Activated CD4-positive, alpha-beta T cell treated with anti-CD3 and anti-CD28 coated beads, Interleukin-2, amount 50 U/mL, for 4 hours (primary cell): ENCODE data around the gene PDE6B.
"Not testable (repeated sequence)": the region's sequence is repeated elsewhere in the genome, so short reads cannot be mapped to it uniquely, and the experiment has no call there.

ENCODE experiments used
- DNase-seq, 2 experiments: peaks; one replicate each; pipeline ENCODE4 v3.0.0-alpha.2; 2020

Gene PDE6B

DNA sequence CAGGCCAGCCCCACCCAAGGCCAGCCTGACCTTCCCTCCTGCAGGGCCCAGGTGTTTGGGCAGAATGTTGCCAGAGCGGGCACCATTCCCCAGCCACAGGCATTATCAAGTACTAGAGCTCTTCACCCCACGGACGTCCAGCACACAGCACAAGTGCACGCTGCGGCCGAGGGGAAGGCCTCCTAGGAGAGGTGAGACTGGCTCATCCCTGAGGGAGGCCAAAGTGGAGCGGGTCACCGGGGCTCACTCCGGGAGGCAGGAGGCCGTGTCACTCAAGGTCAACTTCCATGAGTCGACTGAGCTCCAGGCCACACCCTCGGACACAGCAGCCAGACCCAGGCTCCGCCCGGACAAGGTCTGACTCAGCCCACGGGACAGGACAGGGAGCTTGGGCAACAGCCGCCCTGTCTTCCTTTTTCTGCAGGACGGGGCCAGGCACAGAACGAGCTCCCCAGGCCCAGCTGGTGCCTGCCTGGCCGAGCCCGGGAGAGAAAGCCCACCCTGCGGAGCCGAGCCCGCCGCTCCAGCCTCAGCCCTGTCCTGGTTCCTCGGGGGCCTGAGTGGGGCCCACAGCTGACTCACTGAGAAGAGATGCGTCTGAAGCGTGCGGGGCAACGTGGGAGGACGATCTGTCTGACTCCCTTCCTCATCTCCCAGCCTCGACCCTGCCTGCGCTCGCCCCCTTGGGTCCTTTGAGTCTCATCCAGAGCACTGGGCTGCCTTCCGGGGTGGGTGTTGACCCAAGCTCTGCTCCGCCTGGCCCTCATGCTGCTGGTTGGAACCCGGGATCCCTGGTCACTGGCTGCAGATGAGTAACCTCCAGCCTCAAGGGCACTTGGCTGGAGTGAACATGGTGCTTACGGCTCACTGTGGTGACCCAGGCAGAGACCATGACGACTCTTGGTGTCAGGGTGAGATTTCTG, 61.9 kb downstream of the PDE6B start:
- DNase-seq: no peak

DNA sequence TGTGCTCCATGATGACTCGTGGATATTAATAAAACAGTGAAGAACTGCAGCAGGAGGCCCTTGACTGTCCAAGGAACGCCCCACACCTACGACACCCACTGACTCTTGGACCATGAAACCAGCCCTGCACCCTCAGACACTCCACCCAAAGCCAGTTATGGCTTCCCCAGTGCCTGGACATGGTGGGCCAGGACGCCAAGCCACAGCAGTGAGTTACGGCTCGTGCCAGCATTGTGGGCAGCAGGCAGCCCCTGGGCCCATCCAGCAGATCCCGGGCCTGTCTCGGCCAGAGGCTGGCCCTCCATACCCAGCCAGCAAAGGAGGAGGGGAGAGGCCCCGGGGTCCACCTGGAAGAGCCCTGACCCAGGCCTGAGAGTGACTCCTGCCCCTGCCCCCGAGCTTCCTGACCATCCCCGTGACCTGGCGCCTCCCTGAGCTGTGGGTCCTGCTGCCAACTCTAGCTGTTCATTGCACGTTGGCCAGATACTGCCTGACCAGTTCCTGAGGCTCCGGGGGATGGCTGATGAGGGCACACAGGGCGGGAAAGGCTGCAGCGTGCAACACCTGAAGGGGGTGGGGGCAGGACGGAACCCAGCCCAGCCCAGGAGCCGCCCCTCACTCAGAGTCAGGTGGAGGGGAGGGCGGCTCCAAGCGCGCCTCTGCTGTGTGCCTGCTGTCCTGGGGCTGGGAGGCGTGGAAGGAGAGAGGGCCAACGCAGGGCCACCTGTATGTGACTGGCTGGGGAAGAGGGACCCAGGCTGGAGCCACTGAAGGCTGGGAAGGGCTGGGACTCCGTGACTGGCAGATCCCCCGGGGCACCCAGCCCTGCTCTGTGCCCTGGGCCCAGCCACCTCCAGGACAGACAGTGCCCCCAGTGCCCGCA, 62.8 kb downstream of the PDE6B start:
- DNase-seq: no peak

DNA sequence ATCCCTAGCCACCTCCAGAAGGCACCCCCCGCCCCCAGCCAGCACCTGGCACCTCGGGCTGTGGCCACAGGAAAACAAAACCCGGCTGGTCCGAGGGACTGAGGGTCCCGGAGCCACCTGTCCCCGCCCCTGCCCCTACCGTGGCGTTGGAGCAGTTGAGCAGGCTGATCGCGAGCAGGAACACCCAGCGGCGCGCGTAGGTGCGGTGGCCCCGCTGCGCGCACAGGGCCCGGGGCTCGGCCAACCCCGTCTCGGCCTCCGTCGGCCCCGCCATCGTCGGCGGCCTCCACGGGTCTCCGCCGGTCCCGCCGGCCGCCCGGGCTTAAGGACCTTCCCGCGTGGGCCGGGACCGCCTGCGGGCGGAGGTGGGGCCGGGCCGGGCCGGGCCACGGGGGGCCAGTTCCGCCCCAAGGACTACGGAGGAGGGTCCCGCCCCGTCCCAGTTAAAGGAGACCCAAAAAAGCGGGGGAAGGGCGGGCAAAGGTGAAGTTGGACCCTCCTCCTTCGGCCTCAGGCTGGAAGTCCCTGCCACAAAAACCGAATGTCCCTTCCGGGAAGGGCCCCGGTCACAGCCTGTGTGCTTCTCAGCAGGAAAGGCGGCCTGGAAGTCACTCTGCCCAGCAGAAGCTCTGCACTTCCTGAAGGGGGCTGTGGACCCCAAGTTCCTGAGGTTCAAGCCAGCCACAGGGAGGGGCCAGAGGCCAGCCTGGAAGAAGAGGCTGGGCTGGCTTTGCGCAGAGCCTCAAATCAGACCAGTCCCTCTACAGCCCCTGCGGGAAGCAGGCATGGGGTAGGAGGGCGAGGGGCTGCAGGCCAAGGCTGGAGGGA, 63.7 kb downstream of the PDE6B start, which contains the start of gene SLC49A3:
TSS of gene SLC49A3 (minus strand) at position 298 of the 828 bp plus-strand sequence. CDS start at position 274, 24 bp downstream.
- no peak for DNase-seq

DNA sequence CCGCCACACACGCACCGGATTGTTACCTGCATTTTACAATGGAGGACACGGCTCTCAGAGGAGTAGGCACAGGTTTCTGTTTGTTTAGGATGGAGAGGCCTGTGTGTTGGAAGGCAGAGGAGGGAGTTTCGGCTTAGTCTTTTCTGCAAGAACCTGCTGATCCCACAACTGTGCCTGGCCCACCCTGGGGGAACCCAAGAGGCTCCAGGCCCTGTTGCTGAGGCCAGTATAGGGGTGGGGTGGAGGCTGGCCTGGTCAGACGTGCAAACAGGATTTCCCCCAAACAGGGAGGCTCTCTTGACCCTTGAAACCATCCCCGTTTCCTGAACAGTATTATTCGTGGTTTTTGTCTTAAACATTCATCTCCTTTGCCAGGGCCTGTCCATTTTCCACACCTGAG, 64.3 kb downstream of the PDE6B start:
- DNase-seq: no peak

DNA sequence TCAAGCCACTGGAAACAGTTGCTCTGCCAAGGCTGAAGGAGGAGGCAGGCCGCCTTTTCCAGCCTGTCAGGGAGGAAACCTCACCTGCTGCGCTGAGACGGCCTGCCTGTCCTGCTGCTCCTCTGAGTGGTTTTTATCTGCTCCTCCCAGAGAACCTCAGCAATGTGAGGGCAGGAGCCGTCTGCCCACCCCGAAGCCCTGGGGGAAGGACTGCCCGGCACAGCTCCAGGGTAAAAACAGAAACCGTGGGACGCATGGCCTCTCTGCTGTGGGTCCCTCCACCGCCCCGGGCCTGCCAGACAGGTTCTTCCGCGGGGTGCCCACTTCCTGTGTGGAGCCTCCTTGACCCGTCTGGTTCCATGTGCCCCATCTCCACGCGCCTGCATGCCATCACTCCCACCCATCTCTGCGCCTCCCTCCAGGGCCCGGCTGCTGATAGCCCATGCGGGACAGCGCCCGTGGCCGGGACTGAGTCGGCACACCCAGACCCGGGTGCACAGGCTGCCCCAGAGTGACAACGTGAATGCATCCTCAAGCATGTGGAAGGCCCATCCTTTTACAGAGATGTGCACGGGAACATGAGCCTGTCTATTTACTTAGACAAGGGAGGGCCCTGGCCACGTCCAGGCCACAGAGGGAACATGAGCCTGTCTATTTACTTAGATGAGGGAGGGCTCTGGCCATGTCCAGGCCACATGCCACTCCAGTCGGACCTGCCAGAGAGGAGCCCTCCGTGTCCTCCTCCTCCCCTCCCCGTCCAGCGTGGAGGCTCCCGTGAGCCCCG, 67.6 kb downstream of the PDE6B start:
- DNase-seq: no peak

DNA sequence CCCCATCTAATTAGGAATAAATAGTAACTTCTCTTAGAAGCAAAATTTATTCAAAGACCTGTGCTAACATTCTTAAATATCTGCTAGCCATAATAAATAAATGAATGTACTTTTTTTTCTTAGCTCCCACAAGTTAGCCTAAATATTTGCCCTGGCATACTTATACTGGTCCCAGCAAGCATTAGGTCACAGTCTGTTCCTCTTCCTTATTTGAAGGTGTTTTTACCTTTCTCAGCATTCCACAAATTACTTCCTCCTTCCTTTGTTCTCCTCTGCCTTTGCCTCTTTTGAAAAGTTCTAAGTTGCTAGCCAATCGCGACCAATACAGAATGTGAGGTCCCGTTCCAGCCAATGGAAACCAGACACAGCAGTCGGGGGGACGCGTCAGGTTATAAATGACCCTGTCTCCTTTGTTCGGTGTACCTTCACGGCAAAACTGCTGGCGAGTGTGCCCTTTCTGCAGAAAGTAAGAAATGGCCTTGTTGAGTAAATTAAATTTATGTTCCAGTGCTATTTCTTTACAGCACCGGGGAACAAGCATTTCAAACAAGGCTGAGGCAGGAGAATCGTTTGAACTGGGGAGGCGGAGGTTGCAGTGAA, 69.1 kb downstream of the PDE6B start:
- not testable (repeated sequence) for DNase-seq

DNA sequence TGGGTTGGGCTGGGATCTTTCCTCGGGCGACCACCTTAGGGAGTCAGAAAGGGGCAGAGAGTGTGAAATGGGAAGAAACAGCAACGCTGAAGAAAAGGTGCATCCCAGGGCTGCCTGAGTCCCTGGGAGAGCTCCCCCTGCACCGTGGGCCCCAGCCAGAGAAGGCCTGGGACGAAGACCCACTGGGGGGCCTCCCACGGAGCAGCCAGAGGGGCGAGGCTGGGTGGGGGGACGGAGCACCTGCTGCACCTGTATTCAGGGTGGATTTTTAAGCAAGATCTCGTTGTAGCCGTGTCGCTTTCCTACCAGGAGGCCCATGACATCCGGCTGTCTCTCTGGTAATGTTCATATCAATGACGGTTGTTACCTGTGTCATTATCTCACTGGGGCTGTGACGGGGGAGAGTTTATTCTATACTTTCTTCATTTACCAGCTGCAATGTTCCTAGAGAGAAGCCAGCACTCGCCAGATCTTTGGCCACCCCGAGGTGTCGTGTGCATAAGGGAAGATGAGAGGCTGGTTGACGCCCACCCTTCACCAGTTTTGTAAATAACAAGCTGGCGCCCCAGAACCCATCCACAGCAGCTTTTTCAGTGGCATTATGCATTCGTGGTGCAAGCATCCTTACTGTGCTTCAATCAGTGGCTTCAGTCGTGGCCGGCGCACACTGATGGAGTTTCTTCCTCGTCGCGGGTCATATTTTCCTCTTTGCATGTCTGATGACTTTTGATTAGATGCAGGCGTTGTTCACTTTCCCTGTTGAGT, 74.6 kb downstream of the PDE6B start:
- no peak for DNase-seq

DNA sequence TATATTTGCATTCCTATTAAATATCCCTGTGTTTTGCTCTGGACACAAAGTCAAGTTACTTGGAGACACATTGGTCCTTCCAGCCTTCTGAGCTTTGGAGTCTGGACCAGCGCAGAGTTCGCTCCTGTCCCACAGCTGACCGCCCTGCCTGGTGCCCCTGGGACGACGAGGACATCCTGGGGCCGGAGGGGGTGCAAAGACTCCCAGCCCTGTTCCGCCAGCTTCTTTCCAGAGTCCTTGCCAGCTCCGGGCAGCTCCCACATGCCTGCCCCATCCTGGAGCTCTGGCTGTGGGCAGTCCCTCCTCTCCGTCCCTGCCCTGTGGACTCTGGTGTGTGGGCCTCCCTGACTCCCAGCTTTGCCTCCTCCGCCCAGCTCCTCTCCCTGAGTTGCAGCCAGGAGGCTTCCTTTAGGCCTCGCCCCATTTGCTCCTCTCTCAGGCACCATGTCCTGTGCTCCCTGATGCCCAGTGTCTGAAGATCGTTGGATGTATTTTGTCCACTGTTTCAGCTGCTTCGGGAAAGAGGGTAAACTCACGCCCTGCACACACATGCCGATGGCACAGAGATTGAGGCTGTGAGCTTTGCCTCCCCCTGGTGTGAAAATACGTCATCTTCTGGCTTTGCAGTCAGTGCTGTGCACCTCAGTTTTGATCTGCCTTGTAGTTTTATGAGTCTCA, 75.4 kb downstream of the PDE6B start:
- no peak for DNase-seq

DNA sequence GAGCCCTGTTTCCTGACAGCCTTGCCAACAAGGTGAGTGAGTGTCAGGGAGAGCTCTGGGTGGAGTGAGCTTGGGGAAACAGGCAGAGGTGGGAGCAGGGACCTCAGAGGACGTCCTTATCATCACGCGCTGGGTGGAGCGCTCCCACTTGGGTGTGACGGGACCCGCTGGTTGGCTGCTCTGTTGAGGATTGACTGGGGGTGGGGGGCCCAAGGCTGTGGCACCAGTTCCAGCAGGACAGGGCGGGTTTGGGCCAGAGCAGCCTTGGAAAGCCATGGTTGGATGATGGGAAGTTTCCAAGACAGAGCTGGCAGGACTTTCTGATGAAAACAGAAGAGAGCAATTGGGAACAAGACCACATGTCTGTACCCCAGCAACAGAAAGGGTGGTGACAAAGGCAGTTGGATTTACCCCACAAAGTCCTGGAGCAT, 77.3 kb downstream of the PDE6B start:
- DNase-seq: no peak

DNA sequence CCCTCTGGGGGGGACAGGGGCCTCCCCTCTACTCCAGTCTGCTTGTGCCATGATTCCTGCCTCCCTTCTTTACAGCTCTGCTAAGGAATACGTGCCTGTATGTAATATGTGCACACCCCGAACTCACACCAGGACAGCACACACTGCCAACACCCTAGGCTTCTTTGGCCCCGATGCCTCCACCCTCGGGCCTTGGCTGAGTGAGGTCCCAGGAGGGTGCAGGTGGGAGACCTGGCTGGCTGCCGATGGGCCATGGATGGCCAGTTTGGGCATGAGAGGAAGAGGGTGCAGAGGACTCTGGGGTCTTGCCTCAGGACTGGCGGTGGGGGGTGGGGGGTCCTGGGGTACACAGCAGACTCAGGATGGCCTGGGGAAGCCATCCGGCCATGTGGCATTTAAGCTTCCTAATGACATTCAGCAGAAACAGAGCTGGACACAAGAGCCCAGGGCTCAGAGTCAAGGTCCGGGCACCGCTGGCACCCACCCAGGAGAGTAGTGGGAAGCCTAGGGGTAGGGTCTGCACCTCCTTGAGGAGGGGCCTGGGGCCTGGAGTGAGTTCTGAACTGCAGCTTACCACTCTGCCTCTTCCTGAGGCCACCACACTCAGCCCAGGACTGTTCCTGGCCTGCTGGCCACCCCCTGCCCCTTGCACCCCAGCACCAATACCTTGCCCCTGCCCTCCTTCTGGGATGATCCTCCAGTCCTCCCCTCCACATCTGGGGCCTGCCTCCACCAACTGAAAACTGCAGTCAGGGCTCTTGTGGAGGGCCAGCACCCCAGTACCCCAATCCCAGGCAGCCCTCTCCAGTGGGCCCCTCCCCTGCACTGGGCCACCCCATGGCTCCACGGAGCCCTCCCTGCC, 78.2 kb downstream of the PDE6B start:
- no peak for DNase-seq

DNA sequence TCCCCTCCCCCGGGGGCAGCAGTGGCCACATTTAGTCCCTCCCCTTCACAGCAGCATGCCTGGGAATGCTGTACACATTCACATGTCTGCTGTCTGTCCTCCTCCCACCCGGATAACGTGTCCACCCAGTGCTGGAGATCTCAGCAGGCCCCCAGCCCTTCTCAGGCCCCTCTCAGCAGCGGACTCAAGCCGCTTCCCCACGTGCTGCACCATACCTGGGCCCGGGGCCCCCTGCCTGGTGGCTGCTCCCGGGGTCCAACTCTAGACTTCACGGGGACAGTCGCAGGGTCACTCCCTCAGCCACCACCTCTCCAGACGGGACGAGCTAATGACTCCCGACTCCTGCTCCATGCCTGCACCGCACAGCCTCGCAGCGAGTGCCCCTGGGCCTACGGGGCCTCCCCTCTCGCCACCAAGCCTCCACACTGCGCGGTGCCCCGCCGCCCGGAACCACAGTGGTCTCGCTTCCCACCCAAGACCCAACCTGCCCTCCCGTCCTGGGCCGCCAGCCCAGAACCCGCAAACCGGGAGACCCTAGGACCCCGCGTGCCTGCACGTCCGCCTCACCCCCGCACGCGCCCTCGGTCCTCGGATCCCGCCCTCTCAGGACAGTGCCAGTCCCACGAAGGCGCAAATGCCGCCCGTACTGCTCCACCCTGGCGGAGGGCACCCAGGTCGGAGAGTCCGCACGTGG, 79.0 kb downstream of the PDE6B start:
- DNase-seq: no peak

DNA sequence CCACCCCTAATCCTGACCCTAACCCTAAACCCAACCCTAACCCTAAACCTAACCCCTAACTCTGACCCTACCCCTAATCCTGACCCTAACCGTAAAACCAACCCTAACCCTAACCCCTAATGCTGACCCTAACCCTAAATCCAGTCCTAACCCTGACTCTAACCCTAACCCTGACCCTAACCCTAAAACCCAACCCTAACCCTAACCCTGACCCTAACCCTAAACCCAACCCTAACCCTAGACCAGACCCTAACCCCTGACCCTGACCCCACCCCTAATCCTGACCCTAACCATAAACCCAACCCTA, 79.6 kb downstream of the PDE6B start:
- DNase-seq: no peak

DNA sequence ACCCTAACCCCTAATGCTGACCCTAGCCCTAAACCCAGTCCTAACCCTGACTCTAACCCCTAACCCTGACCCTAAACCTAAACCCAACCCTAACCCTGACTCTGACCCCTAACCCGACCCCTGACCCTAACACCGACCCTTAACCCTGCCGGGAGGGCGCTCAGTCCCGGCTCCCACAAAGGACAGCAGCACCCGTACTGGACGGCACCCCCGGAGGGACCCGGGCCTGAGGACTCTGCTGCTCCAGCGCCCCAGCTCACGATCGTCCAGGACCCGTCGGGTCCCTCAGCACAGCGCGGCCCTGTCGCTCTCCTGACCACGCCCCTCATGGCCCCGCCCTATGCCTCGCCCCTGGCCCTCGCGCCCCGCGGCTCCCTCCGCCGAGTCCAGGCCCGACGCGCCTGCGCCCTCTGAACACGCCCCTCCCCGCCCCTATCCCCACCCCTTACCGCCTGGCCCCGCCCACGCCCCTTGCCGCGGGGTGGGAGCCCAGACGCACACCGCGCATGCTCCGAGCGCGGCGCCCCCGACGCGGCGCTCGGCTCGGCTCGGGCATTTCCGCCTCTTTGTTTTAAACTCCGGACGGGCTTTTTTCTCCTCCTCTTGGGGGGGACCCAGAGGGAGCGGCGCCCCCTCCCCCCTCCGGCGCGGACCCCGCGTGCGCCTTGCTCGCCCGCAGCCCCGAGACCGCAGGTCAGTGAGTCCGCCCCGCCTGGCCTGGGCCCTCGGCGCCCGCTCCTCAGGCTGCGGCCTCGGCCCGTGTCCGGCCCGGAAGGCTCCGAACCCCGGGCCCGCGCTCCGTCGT, 80.1 kb downstream of the PDE6B start, which contains the start of gene PCGF3:
TSS of gene PCGF3 (plus strand) at position 555 of the 805 bp plus-strand sequence. CDS start 27,849 bp downstream, outside the sequence.
- peak; percentile 96 for DNase-seq

DNA sequence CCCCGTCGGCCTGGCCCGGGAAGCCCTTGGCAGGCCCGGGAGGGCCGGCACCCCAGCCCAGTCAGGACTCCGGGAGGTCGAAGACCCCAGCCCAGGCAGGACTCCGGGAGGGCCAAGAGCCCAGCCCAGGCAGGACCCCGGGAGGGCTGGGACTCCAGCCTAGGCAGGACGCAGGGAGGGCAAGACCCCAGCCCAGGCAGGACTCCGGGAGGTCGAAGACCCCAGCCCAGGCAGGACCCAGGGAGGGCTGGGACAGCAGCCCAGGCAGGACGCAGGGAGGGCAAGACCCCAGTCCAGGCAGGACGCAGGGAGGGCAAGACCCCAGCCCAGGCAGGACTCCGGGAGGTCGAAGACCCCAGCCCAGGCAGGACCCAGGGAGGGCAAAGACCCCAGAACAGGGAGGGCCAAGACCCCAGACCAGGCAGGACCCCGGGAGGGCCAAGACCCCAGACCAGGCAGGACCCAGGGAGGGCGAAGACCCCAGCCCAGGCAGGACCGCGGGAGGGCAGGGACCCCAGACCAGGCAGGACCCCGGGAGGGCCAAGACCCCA, 80.8 kb downstream of the PDE6B start:
- DNase-seq: not testable (repeated sequence)

DNA sequence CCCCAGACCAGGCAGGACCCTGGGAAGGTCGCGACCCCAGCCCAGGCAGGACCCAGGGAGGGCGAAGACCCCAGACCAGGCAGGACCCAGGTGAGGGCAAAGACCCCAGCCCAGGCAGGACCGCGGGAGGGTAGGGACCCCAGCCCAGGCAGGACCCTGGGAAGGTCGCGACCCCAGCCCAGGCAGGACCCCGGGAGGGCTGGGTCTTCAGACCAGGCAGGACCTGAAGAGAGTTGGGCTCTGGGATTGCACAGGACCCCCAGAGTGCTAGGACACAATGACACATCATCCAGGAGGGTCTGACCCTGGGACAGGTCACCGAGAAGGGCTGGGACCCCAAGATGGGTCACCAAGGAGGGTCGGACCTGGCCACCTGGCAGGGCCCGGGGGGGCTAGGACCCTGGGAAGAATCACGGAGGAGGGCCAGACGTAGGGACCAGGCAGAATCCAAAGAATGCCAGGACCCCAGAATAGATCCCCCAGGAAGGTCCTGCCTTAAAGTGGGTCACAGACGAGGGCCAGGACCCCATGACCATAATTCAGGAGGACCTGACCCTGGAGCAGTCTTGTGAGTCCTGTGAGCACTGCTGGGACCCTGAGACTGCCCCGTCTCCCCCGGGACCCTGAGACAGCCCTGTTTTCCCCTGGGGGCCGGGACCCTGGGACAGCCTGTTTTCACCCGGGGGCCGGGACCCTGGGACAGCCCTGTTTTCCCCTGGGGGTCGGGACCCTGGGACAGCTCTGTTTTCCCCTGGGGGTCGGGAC, 81.6 kb downstream of the PDE6B start:
- no peak for DNase-seq

DNA sequence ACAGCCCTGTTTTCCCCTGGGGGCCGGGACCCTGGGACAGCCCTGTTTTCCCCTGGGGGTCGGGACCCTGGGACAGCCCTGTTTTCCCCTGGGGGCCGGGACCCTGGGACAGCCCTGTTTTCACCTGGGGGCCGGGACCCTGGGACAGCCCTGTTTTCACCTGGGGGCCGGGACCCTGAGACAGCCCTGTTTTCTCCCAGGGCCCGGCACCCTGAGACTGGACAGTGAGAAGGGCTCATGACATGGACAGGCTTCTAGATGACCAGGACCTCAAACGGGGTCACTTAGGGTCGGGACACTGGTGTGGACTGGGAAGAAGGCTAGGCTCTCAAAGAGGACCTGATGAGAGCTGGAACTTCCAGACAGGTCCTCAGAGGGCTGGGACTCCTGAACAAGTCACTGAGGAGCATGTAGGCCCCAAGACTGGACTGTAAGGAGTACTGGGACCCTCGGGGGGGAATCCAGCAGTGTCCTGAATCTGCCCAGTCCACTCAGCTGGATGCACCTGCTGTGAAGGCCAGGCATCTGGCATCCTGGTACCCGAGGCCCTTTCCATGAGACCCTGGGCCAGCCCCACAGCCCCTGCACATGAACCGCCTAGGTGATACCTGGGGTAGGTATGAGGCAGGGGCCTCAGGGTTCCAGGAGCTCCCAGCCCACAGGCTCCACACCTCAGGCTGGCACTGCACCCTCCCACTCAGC, 82.7 kb downstream of the PDE6B start:
- no peak for DNase-seq
